Stimulated activated CD4-positive, alpha-beta T cell treated with anti-CD3 and anti-CD28 coated beads, Interleukin-15, amount 100 ng/mL, for 48 hours (primary cell): ENCODE data around the gene LYST.

Source experiments
- DNase-seq, 2 donors: peaks; one replicate each; pipeline ENCODE4 v3.0.0-alpha.2; 2020; ENCODE audit warnings: low read depth in 2 of 2

The LYST gene

DNA sequence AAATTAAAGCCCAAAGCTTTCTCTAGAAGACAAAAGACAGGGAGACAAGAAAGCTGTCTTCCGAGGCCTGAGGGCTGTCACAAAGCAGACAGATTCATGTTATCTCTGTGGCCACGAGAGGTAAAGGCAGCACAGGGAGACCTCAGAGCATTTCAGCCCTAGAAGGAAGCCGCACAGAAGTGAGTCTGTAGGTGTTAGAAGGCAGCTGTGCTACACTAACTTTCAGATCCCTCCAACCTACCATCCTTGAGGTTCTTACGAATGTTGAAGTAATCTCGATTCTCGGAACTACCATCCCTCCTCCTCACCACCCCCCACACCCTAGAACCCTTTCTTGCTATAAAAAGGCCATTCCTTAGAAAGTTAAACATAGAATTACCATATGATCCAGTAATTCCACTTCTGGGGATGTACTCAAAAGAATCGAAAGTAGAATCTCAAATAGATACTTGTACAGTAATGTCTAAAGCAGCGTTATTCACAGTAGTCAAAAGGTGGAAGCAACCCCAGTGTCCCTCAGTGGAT is 21.5 kb upstream of the LYST start:
- peak; percentile 52 to 61 for DNase-seq

DNA sequence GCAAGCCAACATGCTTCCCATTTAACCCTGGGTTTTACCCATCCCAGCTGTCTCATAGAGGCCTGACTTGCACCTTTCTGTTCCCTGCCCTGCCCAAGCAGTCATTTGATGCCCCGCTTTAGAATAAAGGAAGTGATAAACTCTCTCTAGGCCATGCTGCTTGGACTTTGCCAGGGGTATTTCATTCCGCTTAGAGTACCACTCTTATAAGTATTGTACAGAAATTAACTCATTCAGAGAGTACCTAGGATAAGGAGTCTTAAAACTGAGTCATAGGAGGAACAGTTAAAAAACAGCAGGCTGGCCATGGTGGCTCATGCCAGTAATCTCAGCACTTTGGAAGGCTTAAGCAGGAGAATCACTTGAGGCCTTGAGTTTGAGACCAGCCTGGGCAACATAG is 21.0 kb upstream of the LYST start:
- DNase-seq = no peak

- DNase-seq = no peak
Measured at GRCh38 chr1:235885655-235886262, 19.1 kb upstream of the LYST start.

DNA sequence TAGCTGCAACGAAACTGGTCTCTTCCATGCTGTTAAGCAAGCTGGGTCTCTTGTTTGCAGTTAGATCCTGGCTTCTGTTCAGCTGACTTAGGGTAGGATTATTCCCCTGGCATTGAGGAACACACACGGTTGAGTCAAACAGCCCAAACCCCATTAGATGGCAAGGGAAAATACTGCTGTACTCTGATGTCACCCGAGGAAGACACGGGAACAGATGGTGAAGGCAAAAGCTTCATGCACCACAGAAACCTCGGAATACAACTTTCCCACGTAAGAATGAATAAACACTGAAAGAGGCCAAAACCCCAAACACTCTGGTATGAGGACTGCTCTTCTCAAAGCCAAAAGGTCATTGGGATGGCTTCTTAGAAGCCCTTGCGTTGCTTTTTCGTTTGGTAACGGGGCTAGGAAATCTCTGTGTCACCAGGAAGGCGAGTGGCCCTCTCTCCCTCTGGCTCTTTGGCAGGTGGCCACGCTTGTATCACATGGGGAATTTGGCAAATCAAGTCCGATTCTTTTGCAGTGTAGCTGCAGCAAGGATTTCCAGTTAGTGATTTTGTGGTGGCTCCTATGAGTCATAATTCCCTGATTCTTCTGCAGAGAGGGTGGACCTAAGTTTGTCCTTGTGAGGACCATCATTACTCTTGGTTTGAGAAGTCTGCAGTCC is 16.7 kb upstream of the LYST start:
- no peak for DNase-seq

DNA sequence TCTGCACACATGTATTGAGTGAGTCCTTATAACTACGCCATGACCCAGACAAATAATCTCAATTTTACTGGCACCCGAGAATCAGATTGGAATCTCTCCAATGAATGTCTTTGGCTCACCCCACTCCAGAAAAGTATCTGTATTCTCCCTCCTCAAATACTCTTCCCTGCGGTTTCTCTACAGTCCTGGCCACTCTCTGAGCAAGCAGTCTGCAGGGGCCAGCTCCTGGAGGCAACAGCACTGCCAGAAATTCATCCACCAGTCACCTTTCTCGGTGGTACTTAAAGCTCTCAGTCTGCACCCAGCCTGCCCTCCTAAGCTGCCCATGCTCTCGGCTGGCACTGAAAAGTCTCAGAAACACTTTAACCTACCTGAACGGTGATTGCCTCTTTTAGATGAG is 16.1 kb upstream of the LYST start:
- no peak for DNase-seq

DNA sequence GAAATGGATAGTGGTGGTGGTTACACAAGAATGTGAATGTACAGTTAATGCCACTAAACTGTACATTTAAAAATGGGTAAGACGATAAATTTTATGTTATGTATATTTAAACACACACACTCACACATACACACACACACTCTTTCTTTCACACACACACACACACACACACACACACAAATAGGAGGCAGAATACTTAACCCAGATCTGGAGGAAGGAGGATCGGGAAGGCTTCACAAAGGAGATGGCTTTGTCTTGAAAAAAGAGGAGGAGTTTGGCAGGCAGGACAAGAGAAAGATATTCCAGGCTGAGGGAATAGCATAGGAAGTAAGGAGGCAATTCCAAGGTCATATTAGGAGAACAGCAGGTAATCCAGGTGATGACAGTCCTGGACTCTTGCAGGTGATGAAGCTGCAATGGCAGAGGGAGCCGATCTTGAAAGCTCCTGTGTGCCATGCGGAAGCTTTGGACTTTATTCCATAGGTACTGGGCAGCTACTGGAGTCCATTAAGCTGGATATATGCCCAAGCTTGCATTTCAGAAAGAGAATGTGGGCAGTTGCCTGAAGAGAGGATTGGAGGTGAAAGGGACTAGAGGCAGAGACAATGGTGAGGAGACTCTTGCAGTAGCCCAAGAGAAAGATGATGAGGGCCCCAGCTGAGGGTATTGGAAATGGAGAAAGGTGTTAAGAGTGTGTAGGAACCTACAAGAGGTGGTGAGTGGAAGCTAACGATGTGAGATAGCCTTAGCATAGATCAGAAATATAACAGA is 15.4 kb upstream of the LYST start:
- DNase-seq = no peak

DNA sequence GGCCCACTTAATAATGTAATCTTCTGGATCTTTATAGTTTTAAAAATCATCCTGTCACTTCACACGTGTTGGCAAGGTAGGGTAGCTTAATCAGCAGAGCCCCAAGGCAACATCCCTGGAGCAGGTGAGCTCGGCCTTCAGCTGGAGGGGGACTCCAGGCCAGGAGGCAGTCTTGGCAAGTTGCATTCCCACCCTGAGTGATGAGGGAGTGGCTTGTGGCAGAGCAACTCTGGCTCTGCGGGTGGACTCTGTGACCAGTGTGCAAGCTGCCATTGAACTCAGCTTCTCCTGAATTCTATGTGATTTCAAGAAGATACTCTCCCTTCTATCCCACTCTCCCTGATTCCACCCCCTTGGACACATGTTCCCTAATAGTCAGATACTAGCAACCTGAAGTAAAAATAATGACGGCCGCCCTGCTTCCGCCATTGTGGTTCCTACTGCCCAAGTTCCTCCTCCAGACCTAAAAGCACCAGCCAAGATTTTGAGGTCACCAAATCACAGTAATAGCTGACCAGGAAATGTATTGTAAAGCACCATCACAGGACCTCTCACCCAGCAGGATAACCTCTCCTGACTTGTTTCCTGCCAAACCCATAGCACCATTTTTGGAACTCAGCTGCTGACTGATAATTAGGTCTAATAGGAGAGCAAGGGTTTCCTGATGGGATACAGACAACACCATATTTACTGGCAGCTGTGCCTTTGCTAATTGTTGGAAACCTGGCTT is 11.5 kb upstream of the LYST start:
- DNase-seq = no peak

- DNase-seq = no peak
Measured at GRCh38 chr1:235876402-235876841, 9.7 kb upstream of the LYST start.

GRCh38 chr1:235875036-235875597 is 8.4 kb upstream of the LYST start:
- DNase-seq = no peak

- no peak for DNase-seq
Measured at GRCh38 chr1:235874261-235874660, 7.6 kb upstream of the LYST start.

GRCh38 chr1:235873571-235873970 is 6.9 kb upstream of the LYST start:
- DNase-seq = no peak

DNA sequence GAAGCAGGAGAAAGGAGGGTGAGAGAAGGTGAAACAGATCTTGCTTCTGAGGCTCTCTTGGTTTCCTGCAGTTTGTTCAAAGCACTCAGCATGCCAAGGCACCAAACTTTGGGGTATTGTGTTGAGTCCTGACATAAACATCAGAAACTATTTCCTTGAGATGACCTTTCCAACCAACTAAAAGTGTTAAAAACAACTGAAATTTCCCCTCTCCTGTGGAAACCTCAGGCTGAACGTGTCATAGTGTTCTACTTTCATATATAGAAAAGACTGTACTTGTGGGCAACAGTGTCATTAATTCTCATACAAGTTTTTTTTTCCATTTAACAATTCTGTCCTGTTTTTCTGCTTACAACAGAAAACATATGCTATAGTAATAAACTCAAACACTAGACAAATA is 6.3 kb upstream of the LYST start:
- DNase-seq = no peak

GRCh38 chr1:235872270-235872669 is 5.6 kb upstream of the LYST start:
- no peak for DNase-seq

GRCh38 chr1:235867903-235868469 is 1.3 kb upstream of the LYST start:
- no peak for DNase-seq

- peak; percentile 95 to 96 for DNase-seq
Measured at GRCh38 chr1:235866913-235867845, 473 bp upstream of the LYST start.

- no peak for DNase-seq
Measured at GRCh38 chr1:235865565-235866204, 1.0 kb downstream of the LYST start.

- no peak for DNase-seq
Measured at GRCh38 chr1:235864931-235865525, 1.7 kb downstream of the LYST start.

DNA sequence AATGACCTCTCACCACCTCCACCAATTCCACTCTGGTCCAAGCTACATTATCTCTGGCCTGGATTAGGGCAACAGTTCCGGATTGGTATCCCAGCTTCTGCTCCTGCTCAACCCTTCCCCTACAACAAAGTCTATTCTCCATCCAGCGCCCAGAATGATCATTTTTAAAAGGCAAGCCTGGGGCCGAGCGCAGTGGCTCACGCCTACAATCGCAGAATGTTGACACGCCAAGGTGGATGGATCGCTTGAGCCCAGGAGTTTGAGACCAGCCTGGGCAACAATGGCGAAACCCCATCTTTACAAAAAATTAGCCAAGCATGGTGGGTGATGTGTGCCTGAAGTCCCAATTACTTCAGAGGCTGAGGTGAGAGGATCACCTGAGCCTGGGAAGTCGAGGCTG is 2.2 kb downstream of the LYST start:
- DNase-seq = no peak

- no peak for DNase-seq
Measured at GRCh38 chr1:235863699-235864093, 3.0 kb downstream of the LYST start.
